SK-N-SH treated with all-trans-retinoic acid at 6 μM for 48 hours (cell line): ENCODE results near the gene FBXO17.

Experiments
- ATAC-seq: fragments of 200-7000 bp; cut with Tn5 transposase; 3 replicates; pipeline ENCODE4 v1.9.1; 2020; ENCODE audit warnings: mild to moderate bottlenecking, moderate library complexity
- ARNTL ChIP-seq: fragments of 450-650 bp; formaldehyde crosslinking; IDR thresholded peaks from 2 replicates; pipeline ENCODE4 v1.5.0; 2020; ENCODE audit warnings: low read depth, mild to moderate bottlenecking, moderate library complexity, borderline replicate concordance
- BACH2 ChIP-seq: fragments of 250-450 bp; sonication (Bioruptor Pico); IDR thresholded peaks from 2 replicates; pipeline ENCODE4 v1.9.0; 2021; ENCODE audit warnings: mild to moderate bottlenecking, borderline replicate concordance
- CSDC2 ChIP-seq: fragments of 250-450 bp; sonication (Bioruptor Pico); IDR thresholded peaks from 2 replicates; pipeline ENCODE4 v1.5.0; 2020; ENCODE audit warnings: mild to moderate bottlenecking, moderate library complexity
- ESRRG ChIP-seq: fragments of 250-450 bp; sonication (Bioruptor Pico); IDR thresholded peaks from 2 replicates; pipeline ENCODE4 v1.6.1; 2021; ENCODE audit warnings: mild to moderate bottlenecking
- GLIS3 ChIP-seq: fragments of 250-450 bp; sonication (Bioruptor Pico); IDR thresholded peaks from 2 replicates; pipeline ENCODE4 v1.5.0; 2020; ENCODE audit warnings: mild to moderate bottlenecking, moderate library complexity
- ISL1 ChIP-seq: fragments of 250-450 bp; sonication (Bioruptor Pico); IDR thresholded peaks from 2 replicates; pipeline ENCODE4 v2.1.2; 2022; ENCODE audit warnings: mild to moderate bottlenecking, moderate library complexity
- OSR1 ChIP-seq: fragments of 250-450 bp; sonication (Bioruptor Pico); IDR thresholded peaks from 2 replicates; pipeline ENCODE4 v1.8.0; 2022; ENCODE audit warnings: moderate library complexity, mild to moderate bottlenecking, inconsistent platforms
- PPARA ChIP-seq: fragments of 250-450 bp; sonication (Bioruptor Pico); IDR thresholded peaks from 2 replicates; pipeline ENCODE4 v1.5.0; 2020; ENCODE audit warnings: mild to moderate bottlenecking, borderline replicate concordance
- RARB ChIP-seq: fragments of 250-450 bp; sonication (Bioruptor Pico); IDR thresholded peaks from 2 replicates; pipeline ENCODE4 v1.8.0; 2021; ENCODE audit warnings: mild to moderate bottlenecking, moderate library complexity
- SNAI2 ChIP-seq: fragments of 250-450 bp; sonication (Bioruptor Pico); IDR thresholded peaks from 2 replicates; pipeline ENCODE4 v1.5.0; 2020; ENCODE audit warnings: mild to moderate bottlenecking, moderate library complexity
- TCF4 ChIP-seq: fragments of 250-450 bp; sonication (Bioruptor Pico); IDR thresholded peaks from 2 replicates; pipeline ENCODE4 v1.8.0; 2021; ENCODE audit warnings: mild to moderate bottlenecking, moderate library complexity, borderline replicate concordance
- TOX ChIP-seq: fragments of 250-450 bp; sonication (Bioruptor Pico); IDR thresholded peaks from 2 replicates; pipeline ENCODE4 v1.8.0; 2021; ENCODE audit warnings: mild to moderate bottlenecking, moderate library complexity, borderline replicate concordance
- ZC3H10 ChIP-seq: fragments of 250-450 bp; sonication (Bioruptor Pico); IDR thresholded peaks from 2 replicates; pipeline ENCODE4 v1.5.1; 2021; ENCODE audit warnings: mild to moderate bottlenecking, moderate library complexity
- ZFP3 ChIP-seq: fragments of 250-450 bp; sonication (Bioruptor Pico); IDR thresholded peaks from 2 replicates; pipeline ENCODE4 v1.5.0; 2020; ENCODE audit warnings: mild to moderate bottlenecking, moderate library complexity
- ZFP30 ChIP-seq: fragments of 450-650 bp; formaldehyde crosslinking; IDR thresholded peaks from 2 replicates; pipeline ENCODE4 v1.5.0; 2022; ENCODE audit warnings: mild to moderate bottlenecking, moderate library complexity
- ZNF565 ChIP-seq: fragments of 450-650 bp; formaldehyde crosslinking; conservative IDR thresholded peaks from 2 replicates; pipeline ENCODE4 v1.5.0; 2020; ENCODE audit warnings: low read depth, mild to moderate bottlenecking, moderate library complexity
- ZNF70 ChIP-seq: fragments of 450-650 bp; formaldehyde crosslinking; IDR thresholded peaks from 2 replicates; pipeline ENCODE4 v1.5.0; 2020; ENCODE audit warnings: mild to moderate bottlenecking, moderate library complexity
- ZNF8 ChIP-seq: fragments of 450-650 bp; formaldehyde crosslinking; IDR thresholded peaks from 2 replicates; pipeline ENCODE4 v1.5.0; 2020; ENCODE audit warnings: mild to moderate bottlenecking, moderate library complexity
- TF ChIP-seq, protein P1 (sequence below): fragments of 250-450 bp; sonication (Bioruptor Pico); IDR thresholded peaks from 2 replicates; pipeline ENCODE4 v1.5.1; 2020; ENCODE audit warnings: low read depth, mild to moderate bottlenecking, moderate library complexity
- TF ChIP-seq, protein P2 (sequence below): fragments of 250-450 bp; sonication (Bioruptor Pico); IDR thresholded peaks from 2 replicates; pipeline ENCODE4 v1.8.0; 2020; ENCODE audit warnings: mild to moderate bottlenecking, moderate library complexity, borderline replicate concordance
- TF ChIP-seq, protein P3 (sequence below): fragments of 250-450 bp; sonication (Bioruptor Pico); IDR thresholded peaks from 2 replicates; pipeline ENCODE4 v1.8.0; 2021; ENCODE audit warnings: low read depth, mild to moderate bottlenecking, moderate library complexity, borderline replicate concordance
- TF ChIP-seq, protein P4 (sequence below): fragments of 250-450 bp; sonication (Bioruptor Pico); IDR thresholded peaks from 2 replicates; pipeline ENCODE4 v1.5.1; 2021; ENCODE audit warnings: mild to moderate bottlenecking, moderate library complexity
- TF ChIP-seq, protein P5 (sequence below): fragments of 250-450 bp; sonication (Bioruptor Pico); IDR thresholded peaks from 2 replicates; pipeline ENCODE4 v1.5.0; 2020; ENCODE audit warnings: mild to moderate bottlenecking, moderate library complexity

The FBXO17 gene

DNA sequence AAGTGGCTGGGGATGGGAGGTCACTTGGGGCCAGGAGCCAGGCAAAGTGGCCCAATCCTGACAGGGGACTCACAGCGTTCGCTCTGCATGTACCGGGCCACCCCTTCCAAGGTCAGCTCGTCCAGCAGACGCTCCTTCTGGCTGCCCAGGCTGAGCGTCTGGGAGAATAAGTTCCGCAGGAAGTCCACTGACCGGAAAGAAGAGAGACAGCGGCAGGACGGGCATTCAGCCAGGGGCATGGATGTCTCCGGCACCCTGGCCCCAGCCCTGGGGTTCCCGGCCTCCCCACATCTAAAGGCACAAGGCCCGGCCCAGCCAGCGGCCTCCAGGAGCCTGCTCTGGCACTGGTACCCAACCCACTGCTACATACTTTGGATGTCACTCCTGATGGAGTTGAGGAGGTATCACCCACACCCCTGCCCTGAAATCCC lies 82.2 kb downstream of the FBXO17 start:
- ATAC-seq: no peak
- TF ChIP-seq ZFP3 (no peak), OSR1 (CRISPR knock-in tag) (no peak), ZNF8 (no peak), RARB (CRISPR knock-in tag) (no peak), PPARA (CRISPR knock-in tag) (no peak), CSDC2 (CRISPR knock-in tag) (no peak), ZFP30 (no peak), SNAI2 (CRISPR knock-in tag) (no peak), BACH2 (CRISPR knock-in tag) (no peak), GLIS3 (no peak), TCF4 (CRISPR knock-in tag) (no peak), ARNTL (CRISPR knock-in tag) (no peak), ESRRG (CRISPR knock-in tag) (no peak), ZC3H10 (CRISPR knock-in tag) (no peak)
- TF ChIP-seq, protein P1, sequence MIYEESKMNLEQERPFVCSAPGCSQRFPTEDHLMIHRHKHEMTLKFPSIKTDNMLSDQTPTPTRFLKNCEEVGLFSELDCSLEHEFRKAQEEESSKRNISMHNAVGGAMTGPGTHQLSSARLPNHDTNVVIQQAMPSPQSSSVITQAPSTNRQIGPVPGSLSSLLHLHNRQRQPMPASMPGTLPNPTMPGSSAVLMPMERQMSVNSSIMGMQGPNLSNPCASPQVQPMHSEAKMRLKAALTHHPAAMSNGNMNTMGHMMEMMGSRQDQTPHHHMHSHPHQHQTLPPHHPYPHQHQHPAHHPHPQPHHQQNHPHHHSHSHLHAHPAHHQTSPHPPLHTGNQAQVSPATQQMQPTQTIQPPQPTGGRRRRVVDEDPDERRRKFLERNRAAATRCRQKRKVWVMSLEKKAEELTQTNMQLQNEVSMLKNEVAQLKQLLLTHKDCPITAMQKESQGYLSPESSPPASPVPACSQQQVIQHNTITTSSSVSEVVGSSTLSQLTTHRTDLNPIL (CRISPR knock-in tag): no peak
- TF ChIP-seq, protein P2, sequence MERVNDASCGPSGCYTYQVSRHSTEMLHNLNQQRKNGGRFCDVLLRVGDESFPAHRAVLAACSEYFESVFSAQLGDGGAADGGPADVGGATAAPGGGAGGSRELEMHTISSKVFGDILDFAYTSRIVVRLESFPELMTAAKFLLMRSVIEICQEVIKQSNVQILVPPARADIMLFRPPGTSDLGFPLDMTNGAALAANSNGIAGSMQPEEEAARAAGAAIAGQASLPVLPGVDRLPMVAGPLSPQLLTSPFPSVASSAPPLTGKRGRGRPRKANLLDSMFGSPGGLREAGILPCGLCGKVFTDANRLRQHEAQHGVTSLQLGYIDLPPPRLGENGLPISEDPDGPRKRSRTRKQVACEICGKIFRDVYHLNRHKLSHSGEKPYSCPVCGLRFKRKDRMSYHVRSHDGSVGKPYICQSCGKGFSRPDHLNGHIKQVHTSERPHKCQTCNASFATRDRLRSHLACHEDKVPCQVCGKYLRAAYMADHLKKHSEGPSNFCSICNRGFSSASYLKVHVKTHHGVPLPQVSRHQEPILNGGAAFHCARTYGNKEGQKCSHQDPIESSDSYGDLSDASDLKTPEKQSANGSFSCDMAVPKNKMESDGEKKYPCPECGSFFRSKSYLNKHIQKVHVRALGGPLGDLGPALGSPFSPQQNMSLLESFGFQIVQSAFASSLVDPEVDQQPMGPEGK (CRISPR knock-in tag): no peak
- TF ChIP-seq, protein P3, sequence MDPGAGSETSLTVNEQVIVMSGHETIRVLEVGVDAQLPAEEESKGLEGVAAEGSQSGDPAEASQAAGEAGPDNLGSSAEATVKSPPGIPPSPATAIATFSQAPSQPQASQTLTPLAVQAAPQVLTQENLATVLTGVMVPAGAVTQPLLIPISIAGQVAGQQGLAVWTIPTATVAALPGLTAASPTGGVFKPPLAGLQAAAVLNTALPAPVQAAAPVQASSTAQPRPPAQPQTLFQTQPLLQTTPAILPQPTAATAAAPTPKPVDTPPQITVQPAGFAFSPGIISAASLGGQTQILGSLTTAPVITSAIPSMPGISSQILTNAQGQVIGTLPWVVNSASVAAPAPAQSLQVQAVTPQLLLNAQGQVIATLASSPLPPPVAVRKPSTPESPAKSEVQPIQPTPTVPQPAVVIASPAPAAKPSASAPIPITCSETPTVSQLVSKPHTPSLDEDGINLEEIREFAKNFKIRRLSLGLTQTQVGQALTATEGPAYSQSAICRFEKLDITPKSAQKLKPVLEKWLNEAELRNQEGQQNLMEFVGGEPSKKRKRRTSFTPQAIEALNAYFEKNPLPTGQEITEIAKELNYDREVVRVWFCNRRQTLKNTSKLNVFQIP: no peak
- TF ChIP-seq, protein P4, sequence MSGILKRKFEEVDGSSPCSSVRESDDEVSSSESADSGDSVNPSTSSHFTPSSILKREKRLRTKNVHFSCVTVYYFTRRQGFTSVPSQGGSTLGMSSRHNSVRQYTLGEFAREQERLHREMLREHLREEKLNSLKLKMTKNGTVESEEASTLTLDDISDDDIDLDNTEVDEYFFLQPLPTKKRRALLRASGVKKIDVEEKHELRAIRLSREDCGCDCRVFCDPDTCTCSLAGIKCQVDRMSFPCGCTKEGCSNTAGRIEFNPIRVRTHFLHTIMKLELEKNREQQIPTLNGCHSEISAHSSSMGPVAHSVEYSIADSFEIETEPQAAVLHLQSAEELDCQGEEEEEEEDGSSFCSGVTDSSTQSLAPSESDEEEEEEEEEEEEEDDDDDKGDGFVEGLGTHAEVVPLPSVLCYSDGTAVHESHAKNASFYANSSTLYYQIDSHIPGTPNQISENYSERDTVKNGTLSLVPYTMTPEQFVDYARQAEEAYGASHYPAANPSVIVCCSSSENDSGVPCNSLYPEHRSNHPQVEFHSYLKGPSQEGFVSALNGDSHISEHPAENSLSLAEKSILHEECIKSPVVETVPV (CRISPR knock-in tag): no peak

DNA sequence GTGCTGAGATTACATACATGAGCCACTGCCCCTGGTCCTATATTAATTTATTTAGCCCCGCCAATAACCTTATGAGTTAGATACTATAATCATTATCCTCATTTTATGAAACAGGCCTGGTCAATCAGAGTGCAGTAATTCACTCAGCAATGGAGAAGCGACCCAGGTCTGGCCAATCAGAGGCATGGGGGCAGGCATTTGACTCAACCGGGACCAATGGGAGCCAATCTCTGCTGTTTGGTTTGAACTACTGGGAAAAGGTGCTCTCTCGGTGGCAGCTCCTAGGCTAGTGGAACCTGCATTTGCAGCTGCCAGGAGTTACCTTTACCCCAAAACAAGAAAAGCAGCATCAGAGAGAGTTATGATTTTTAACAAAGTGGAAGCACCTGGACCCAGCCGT lies 82.7 kb downstream of the FBXO17 start:
- no peak for ATAC-seq
- TF ChIP-seq ZNF8 (no peak), SNAI2 (CRISPR knock-in tag) (no peak), PPARA (CRISPR knock-in tag) (no peak), ZFP30 (no peak), ZNF565 (CRISPR knock-in tag) (no peak), OSR1 (CRISPR knock-in tag) (no peak)
- TF ChIP-seq, protein P3: no peak

DNA sequence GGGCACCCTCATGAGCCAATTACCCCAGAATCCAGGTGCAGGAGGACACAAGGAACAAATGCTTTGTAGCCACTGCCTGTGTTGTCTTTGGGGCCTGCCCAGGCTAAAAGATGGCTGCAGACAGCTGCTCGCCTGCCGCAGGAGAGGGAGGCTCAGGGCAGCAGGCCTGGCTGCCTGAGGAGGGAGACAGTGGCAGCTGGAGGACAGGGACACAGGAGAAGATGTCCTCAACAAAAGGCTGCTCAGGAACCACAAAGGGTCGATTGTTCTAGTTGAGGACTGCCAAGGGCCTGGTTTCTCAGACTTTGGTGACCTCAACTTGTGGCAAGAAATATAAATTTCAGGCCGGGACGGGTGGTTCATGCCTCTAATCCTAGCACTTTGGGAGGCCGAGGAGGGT lies 83.8 kb downstream of the FBXO17 start:
- no peak for ATAC-seq

More for the DNA sequence above, 83.8 kb downstream of the FBXO17 start:
- TF ChIP-seq ISL1 (no peak), OSR1 (CRISPR knock-in tag) (no peak), TOX (CRISPR knock-in tag) (no peak), SNAI2 (CRISPR knock-in tag) (no peak), ZNF565 (CRISPR knock-in tag) (no peak), ZNF70 (CRISPR knock-in tag) (no peak), ZFP3 (no peak), BACH2 (CRISPR knock-in tag) (no peak), ESRRG (CRISPR knock-in tag) (no peak)
- TF ChIP-seq, protein P2 (CRISPR knock-in tag): no peak
- TF ChIP-seq, protein P5, sequence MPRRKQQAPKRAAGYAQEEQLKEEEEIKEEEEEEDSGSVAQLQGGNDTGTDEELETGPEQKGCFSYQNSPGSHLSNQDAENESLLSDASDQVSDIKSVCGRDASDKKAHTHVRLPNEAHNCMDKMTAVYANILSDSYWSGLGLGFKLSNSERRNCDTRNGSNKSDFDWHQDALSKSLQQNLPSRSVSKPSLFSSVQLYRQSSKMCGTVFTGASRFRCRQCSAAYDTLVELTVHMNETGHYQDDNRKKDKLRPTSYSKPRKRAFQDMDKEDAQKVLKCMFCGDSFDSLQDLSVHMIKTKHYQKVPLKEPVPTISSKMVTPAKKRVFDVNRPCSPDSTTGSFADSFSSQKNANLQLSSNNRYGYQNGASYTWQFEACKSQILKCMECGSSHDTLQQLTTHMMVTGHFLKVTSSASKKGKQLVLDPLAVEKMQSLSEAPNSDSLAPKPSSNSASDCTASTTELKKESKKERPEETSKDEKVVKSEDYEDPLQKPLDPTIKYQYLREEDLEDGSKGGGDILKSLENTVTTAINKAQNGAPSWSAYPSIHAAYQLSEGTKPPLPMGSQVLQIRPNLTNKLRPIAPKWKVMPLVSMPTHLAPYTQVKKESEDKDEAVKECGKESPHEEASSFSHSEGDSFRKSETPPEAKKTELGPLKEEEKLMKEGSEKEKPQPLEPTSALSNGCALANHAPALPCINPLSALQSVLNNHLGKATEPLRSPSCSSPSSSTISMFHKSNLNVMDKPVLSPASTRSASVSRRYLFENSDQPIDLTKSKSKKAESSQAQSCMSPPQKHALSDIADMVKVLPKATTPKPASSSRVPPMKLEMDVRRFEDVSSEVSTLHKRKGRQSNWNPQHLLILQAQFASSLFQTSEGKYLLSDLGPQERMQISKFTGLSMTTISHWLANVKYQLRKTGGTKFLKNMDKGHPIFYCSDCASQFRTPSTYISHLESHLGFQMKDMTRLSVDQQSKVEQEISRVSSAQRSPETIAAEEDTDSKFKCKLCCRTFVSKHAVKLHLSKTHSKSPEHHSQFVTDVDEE (CRISPR knock-in tag): no peak
- TF ChIP-seq, protein P4 (CRISPR knock-in tag): no peak
